Mesenteric fat pad (tissue), 1 donor: ENCODE data around the gene IL31RA. TPM values are rescaled to one million over a fixed set of nuclear protein-coding genes. Genes with fewer than 3 reads are reported as not detected.

Experiments
- total RNA-seq: library from RNA; stranded (reverse); fragmentation: NEBNext Ultra II Directional; extraction: Animal tissue kit (Norgen Biotek cat#: 25700); gene quantifications from one replicate; pipeline ENCODE4 v1.2.1, GENCODE V29; 2021
- donor health status: DM: yes; HTN: yes; CAD: no.

The IL31RA gene
- total RNA-seq, 1 donor from 2014 or later: not detected

Other genes starting within 250 kb of the IL31RA start
- gene SLC38A9, start 139.0 kb upstream of the IL31RA start, total RNA-seq: 17.6 TPM
- not detected for gene DDX4, start 113.3 kb upstream of the IL31RA start, total RNA-seq
- gene IL6ST, start 143.6 kb downstream of the IL31RA start, total RNA-seq: 433 TPM